ENCODE measurements around the gene HSPB3. TPM values are rescaled to one million over a fixed set of nuclear protein-coding genes. Genes with fewer than 3 reads are reported as not detected.

Gene HSPB3
- total and polyA plus RNA-seq, 2 of the 8 experiments (the other 6 are each of a cell fraction or from before 2014, with no cell fraction given), result not detected

DNA sequence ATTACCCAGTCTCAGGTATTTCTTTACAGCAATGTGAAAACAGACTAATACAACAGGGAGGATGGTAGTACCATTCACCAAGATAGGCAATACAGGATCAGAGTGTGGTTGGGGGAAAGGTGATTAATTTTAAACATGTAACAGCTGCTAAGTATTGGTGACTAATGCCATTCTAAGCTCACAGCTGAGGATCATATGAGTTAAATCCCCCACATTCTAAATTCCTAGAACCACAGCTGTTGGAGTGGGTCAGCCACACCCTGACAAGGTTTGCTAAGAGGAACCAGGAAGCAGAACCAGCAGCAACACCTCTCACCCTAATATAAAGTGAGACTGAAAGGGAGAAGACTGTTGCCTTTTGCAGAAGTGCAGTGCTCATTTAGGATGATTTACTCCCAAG is 24.8 kb downstream of the HSPB3 start (continued):
- TF ChIP-seq, protein P1, sequence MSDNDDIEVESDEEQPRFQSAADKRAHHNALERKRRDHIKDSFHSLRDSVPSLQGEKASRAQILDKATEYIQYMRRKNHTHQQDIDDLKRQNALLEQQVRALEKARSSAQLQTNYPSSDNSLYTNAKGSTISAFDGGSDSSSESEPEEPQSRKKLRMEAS (IDR thresholded peaks at IDR 0.05), result no peak
- TF ChIP-seq NRF1 (IDR thresholded peaks at IDR 0.05; ENCODE audit: low read depth, low read length), result no peak
- no peak for TF ChIP-seq SP4 (IDR thresholded peaks at IDR 0.05; ENCODE audit: low read length)
- no peak for TF ChIP-seq SAP30 (IDR thresholded peaks at IDR 0.05; ENCODE audit: insufficient read depth, insufficient replicate concordance, low read length)

Measured in H1 (cell line).